CD4-positive, alpha-beta T cell treated with Interleukin-6 for 4 hours (primary cell): ENCODE data around the gene ISG20.
"Not testable (repeated sequence)": the region's sequence is repeated elsewhere in the genome, so short reads cannot be mapped to it uniquely, and the experiment has no call there.

Experiments used
- DNase-seq: peaks from one replicate; pipeline ENCODE4 v3.0.0-alpha.2; 2020; ENCODE audit warnings: mixed read lengths

The ISG20 gene

DNA sequence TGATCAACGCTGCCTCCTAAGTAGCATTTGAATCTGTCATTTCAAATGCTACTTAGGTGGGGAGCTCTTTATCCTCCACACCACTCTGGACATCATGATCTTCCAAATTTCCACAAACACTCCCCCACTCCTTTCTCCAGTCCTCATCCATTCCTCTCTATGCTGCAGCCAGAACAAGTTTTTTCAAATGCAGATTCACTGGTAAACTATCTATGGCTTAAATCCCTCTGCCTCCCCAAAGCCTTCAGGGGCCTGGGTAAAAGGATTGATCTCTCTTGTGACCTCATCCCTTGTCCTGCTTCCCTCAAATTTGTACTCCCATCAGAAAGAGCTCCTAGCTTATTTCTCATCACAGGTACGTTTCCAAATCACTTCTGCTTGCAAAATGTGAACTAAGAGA lies 19.0 kb upstream of the ISG20 start:
- no peak for DNase-seq

DNA sequence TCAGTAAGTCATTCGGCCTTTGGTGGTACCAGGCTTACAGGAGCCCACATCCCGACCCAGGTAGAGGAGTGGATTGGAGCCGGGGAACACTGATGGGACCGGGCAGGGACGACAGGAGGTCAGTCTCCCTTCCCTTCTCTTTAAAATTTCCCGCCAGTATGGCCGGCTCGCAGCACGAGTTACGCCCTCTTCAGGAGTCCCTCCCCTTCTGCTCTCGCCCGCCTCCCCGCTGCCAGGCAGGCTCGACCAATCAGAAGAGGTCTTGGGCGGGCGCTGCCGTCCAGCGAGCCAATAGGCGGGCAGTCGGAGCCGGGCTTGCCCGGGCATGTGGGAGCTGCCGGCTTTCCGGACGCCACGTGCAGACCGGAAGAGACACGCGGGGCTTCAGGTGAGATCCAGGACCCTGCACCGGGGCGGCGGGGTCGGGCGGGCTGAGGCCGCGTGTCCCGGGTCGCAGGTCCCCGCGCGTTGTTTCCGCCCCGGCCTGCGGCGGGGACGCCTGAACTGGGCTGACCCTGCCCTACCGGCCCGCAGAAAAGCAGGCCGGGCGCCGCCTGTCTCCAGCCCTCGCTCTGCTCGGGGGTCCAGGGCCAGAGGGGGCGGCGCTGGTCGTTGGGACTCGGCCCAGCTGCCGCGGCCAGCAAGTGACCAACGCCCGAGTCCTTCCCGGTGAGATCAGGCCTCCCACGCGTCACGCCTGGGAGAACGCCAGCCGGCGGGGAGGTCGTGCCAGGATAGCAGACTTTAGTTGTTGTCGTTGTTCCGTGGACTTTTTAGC lies 17.6 kb upstream of the ISG20 start, which contains the start of gene AEN:
Gene AEN, plus strand, starts transcription at position 346 of the 778 bp plus-strand sequence. CDS start 4,870 bp downstream, outside the sequence.
- DNase-seq: peak; percentile 95

DNA sequence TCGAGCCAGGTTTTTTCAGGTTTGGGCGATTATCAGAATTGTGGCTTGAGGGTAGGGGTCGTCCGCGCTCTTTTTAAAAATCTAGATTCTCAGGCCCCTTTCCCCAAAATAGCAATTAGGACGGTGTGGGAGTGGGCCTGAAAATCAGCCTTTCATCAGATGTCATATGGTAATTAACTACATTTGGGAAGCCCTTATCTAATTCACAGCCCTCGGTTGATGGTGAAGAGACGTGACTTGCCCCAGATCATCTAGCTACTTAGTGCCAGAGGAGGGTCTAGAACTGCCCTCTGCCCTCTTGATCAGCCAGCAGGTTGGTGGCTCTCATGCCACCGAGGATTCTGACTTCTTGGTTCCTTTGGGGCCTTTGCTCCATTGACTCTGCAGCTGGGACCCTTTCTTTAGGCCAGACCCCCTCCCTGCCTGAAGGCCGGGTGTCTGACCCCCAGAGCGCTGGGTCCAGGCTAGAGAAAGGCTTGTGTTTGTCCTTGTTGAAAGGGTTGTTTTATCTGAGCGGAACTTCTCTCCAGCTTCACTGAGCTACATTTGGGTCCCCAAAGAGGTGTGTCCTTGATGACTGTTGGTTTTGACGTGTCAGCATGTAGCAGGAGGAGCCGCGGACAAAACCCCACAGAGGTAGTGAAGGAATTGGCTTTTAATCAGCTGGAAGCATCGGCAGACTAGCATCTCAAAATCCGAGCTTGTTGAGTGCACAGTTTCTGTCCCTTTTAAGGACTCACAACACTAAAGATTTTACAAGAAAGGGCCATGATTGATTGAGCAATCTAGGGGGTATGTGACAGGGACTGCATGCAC lies 16.8 kb upstream of the ISG20 start:
- DNase-seq: peak; percentile 65

DNA sequence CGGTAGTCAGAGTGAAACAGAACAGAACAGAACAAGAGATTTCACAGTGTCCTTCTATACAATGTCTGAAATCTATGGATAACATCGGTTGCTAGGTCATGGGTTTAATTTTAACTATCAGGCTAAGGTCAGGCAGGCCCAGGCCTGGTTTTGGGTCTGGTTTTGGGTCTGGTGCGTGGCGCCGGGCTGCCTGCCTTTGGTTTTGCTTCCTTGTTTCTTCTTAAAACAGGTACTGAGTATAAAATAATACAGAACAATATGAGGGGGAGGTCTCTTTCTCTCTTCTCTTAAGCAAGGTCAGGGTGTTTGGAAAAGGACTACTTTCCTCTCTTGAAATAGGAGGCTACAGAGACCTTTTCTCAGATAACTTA lies 16.2 kb upstream of the ISG20 start:
- no peak for DNase-seq

DNA sequence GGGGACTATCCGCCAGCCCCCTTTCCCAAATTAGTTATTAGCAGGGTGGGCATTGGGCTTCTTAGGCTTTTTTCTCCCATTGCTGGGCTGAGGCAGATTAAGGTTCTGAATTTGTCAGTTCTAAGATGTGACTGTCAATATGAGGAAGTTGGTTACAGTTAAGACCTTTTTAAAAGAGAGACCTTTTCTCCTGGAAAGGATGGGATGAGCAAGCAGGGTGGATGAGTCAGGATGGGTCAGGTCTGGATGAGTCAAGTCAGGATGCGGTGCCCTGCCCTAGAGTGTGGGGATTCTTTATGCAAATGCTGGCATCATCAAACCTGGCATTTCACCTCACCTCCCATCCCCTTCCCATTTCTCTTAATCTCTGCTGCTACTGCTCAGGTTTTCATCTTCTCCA lies 15.8 kb upstream of the ISG20 start:
- DNase-seq: peak; percentile 51

DNA sequence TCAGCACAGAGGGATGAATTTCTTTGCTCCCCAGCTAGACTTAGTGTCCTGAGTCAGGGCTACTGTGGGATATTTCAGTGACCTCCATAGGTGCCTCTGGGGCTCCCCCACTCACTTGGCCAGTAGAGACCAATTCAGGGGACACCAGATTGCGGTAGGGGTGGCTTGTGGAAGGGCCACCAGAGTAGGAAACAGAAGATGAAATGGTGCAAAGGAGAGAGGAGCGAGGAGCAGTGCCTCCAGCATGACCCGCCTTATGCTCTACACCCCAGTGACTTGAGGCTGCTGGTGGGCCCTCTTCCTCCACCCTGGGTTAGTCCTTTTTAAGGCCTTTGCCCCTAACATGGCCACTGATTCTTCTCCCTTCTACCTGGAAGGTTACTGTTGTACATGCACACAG lies 15.2 kb upstream of the ISG20 start:
- DNase-seq: no peak

DNA sequence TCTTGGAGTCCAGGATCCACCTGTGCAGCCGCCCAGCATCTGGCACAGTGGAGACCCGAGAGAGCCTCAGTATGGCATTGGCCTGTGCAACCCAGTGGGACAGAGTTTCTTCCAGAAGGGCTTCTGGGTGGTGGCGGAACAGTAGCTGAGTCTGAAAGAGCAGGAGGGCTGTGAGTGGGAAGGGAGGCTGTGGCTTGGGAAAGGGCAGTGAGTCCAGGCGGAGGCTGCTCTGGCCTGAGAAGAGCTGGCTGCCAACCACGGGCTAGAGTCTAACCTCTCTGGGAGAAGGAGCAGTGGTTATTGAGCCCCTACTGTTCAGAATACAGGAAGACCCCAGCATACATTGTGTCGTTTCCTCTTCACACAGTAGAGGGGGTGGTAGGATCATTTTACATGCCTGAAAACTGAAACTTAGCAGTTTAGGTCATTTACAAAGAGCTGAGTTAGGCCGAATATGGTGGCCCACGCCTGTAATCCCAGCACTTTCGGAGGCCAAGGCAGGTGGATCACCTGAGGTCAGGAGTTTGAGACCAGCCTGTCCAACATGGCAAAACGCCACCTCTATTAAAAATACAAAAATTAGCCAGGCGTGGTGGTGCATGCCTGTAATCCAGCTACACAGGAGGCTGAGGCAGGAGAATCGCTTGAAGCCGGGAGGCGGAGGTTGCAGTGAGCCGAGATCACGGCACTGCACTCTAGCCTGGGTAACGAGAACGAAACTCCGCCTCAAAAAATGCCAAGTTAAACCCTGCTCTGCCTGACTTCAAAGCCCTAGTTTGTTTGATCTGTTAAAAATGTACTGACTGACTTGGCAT lies 14.5 kb upstream of the ISG20 start:
- DNase-seq: peak; percentile 51

DNA sequence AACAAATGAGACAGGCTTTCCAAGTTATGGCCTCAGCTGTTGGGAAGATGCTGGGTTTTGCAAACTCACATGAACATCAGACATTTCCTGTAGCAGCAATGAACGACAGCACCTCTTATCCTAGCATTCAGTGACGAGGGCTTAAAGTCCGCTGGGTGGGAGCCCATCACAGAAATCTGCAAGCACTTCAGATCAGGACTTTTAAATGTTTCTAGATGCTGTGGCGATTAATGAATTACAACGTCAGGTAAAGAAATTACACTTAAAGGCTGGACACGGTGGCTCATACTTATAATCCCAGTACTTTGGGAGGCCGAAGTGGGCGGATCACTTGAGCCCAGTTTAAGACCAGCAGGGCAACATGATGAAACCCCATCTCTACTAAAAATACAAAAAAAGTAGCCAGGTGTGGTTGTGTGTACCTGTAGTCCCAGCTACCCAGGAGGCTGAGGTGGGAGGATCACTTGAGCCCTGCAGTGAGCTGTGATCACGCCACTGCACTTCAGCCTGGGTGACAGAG lies 13.8 kb upstream of the ISG20 start:
- no peak for DNase-seq

DNA sequence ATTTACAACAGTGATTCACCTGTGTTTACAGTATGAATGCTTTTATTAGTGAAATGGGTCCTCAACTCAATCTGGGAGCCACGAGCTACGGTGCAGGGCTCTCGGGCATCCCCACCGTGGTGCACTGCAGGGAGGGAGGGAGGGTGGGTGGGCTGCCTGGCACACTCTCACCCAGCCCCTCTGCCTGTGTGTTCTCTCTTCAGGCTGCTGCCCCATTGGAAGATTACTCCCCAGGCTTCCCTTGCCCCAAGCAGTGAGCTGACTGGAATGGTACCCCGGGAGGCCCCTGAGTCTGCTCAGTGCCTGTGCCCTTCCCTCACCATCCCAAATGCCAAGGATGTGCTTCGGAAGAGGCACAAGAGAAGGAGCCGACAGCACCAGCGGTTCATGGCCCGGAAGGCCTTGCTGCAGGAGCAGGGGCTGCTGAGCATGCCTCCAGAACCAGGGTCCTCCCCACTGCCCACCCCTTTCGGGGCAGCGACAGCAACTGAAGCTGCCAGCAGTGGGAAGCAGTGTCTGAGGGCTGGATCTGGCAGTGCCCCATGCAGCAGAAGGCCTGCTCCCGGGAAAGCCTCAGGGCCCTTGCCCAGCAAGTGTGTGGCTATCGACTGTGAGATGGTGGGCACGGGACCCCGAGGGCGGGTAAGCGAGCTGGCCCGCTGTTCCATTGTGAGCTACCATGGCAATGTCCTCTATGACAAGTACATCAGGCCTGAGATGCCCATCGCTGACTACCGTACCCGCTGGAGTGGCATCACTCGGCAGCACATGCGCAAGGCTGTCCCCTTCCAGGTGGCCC lies 12.7 kb upstream of the ISG20 start:
- no peak for DNase-seq

DNA sequence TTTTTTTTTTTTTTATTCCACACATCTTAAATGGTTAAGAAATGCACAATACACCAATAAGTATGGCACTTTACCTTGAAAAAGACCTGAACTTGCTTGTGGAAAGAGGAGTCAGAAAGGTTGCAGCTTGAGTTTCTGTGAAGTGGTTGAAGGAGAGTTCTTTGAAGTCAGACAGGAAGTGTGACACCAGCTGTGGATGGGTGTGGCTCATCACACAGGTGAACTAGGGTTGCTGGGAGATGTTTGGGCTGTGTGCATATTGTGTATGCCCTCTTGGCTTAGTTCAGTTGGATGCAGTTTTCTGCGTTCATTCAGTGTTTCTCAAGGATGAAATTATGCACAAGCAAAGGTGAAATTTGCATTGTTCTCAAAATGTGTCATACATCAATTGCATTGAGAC lies 11.4 kb upstream of the ISG20 start:
- DNase-seq: peak; percentile 84

DNA sequence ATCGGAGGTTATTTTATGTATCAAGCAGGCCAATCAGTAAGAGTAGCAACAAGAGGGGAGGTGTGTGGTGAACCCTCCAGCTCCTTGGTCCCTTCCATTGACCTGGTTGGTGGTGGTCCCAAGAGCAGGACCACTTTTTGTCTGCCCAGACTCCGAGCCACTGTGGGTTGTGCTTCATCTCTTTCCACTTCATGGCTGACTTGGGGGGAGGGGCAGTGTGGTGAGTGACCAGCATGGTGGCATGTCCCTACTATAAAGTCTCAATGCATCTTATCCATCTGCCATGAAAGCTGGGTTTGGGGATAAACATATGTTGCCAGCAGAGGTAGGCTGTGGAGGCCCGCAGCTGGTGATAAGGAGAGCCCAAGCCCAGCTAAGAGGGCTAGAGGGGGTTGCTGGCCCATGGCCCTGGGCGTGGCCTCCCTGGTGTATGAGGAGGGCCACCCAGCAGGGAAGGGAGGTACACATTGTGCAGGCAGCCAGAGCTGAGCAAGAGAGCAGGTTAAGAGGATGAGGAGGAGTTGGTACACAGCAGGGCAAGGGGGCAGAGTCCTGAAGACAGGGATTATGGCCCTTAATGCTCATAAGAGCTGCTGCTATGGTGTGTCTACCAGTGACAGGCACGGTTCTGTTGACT lies 10.7 kb upstream of the ISG20 start:
- DNase-seq: no peak

DNA sequence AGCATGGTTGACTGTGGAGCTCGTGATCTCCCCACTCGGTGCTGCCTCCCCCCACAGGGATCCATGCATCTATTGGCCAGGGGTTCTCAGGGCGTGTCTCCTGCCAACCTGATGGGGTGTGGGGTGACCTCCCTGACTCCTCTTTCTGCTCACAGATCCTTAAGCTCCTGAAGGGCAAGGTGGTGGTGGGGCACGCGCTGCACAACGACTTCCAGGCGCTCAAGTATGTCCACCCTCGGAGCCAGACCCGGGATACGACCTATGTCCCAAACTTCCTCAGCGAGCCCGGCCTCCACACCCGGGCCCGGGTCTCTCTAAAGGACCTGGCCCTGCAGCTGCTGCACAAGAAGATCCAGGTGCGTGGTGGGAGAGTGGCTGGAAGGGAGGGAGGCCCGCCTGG lies 9.7 kb upstream of the ISG20 start:
- DNase-seq: no peak

DNA sequence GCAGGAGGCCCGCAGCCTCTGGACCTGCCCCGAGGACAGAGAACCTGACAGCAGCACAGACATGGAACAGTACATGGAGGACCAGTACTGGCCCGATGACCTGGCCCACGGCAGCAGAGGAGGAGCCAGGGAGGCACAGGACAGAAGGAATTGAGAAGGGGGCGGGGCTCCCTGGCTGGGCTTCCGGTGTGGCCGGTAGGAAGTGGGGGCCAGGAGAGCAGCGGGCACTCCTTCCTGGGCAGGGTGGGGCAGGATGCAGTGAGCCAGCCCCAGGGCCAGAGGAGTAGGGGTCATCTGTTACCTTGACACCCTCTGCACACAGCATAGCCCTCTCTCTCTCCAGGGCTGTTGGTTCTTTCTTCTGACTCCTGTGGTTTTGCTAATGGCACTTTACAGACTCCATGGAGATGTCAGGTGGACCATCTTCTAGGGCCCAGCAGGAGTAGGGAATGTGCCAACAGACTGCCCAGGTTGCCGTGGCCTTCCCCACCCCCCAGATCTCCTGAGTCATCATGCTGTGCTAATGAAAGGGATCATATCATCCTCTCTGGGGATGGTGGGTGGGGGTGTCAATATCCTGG lies 8.6 kb upstream of the ISG20 start:
- peak; percentile 25 for DNase-seq

DNA sequence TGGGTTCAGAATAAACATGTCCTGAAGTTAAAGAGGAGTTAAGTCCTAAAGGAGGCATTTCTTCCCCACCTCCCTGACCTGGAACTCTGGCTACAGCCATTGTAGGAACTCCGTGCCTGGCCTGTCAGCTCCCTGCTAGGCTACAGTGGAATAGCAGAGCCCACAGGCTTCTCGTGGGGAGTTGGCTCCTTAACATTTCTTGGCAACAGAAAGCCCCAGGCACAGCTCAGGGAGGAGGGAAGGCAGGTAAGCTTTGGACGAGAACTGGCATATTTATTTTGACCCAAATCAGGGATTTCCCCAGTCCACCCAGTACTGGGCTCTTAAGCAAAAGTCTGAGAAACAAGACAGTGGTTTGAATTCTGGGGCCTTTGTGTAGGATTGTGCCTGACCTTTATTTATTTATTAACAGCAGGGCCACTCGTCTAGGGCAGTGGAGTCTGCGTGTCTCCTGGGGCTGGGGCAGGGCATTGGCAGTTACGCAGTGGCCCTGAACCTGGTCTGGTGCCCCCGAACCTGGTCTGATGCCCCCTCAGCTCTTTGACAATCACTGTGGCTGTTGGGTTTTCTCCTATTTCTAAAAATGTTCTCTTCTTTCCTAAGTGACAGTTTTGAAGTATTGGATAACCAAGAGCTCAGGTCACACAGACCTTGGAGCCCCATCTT lies 7.9 kb upstream of the ISG20 start:
- no peak for DNase-seq

DNA sequence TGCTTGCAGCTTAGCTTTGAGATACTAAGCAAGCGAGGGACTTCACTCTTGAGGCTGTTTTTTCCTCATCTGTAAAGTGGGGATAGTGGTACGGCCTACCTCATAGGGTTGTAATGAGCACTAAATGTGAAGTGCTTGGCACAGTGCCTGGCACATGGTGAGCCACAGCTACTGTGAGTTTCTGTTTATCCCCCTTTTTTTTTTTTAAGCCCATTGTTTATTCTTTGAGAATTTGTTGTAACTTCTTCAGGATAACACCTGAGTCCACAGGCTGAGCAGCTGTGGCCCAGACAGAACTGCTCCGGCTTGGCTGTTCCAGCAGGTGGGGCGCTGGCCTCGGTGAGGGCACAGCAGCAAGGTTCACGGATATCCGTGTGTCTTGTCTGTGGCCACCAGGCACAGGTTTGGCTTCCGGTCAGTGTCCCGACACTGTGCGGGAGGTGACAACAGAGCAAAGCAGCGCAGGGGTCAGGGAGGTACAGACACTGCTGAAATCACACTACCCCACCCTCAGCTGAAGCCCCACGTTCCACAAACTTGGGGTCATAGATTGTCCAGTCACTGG lies 7.3 kb upstream of the ISG20 start:
- DNase-seq: no peak

DNA sequence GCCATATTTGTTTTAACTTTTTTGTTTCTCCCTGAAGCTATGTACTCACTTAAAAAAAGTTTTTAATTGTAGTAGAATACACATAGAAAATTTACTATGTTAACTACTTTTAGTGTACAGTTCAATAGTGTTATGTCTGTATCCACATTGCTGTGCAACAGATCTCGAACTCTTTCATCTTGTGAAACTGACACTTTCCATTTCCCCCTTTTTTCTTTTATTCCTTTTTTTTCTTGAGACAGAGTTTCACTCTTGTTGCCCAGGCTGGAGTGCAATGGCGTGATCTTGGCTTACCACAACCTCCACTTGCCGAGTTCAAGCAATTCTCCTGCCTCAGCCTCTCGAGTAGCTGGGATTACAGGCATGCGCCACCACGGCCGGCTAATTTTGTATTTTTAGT lies 6.0 kb upstream of the ISG20 start:
- DNase-seq: not testable (repeated sequence)

DNA sequence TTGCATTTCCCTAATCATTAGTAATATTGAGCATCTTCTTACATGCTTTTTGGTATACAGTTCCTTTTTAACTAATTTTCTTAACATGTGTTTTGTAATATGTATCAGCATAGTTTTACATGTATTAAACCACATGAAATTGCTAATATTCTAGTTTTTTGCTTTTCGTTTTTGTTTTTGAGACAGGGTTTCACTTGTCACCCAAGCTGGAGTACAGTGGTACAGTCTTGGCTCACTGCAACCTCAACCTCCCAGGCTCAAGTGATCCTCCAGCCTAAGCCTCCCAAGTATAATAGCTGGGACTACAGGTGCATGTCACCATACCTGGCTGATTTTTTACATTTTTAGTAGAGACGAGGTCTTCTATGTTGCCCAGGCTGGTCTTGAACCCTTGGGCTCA lies 4.4 kb upstream of the ISG20 start:
- DNase-seq: no peak

DNA sequence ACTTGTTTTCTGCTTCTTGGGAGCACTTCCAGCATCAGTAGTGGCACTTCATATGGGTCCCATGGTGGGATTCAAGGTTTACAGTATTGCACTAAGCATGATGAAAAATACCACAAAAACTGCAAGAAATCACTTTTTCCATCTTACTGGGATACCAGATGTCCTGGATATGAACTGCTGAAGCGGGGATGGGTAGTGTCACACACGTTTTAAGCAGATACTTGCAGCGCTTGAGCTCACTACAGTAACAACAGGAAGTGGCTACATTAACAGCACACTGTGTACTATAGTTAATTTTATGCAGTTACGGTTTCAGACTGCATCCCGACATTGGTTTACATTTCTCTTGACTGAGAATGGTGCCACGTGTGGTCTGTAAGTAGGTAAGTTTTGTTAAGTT lies 3.5 kb upstream of the ISG20 start:
- peak; percentile 61 for DNase-seq

DNA sequence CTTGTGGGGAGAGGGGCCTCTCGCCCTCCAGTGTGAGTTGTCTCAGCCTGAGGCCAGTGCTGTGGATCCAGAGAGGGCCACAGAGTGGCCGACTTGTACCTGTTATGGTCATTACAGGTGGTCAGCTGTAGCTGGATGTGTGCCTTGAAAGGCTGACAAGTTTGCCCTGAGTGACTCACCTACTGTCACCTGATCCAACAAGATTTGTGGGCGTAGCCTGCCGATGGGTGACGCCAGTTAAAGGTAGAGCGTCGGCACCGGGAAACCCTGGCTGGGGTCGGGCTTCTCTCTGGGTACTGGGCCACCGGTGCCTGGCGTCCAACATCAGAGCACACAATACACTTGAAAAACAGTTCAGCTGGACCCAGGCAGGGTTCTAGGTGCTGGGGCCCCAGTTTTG lies 2.8 kb upstream of the ISG20 start:
- peak; percentile 83 for DNase-seq

DNA sequence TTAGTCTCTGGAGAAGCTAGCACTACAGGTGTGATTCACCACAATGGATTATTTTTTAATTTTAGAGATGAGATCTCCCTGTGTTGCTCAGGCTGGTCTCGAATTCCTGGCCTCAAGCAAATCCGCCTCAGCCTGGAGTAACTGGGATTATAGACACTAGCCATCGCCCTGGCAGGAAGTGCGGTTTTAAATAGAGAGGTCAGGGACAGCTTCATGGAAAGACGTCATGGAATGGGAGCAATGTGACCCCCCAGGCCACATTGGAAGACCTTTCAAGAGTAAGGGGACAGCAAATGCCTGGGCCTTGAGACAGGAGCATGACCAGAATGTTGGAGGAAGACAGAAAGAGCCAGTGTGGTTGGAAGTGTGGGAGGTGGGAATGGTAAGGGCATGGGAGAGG lies 2.2 kb upstream of the ISG20 start:
- no peak for DNase-seq
